Gastrocnemius medialis (tissue), 4 donors: ENCODE measurements around the gene TCFL5. TPM values are rescaled to one million over a fixed set of nuclear protein-coding genes. Genes with fewer than 3 reads are reported as not detected.

Experiments
- ATAC-seq, 2 donors: fragments of 150-250 bp; one replicate each; pipeline ENCODE4 v1.9.1; 2016
- DNase-seq, 2 donors: peaks; one replicate each; pipeline ENCODE4 v3.0.0-alpha.2; 2019
- H3K27ac ChIP-seq, 4 donors: fragments of 200-600 bp; sonication (generic); 1 replicate in 1 of 4; 2 replicates in 3 of 4; pipeline ENCODE4 v1.5.1; 2016 to 2018; ENCODE audit warnings: mild to moderate bottlenecking in 2 of 4, moderate library complexity in 1 of 4
- H3K27me3 ChIP-seq, 3 donors: fragments of 200-600 bp; sonication (generic) in 2 of 3; 1 replicate in 1 of 3; 2 replicates in 2 of 3; pipeline versions ENCODE4 v1.5.1 to v1.6.0; 2016 to 2019; ENCODE audit warnings: mild to moderate bottlenecking in 1 of 3, moderate library complexity in 1 of 3
- H3K36me3 ChIP-seq, 2 donors: fragments of 200-600 bp; sonication (generic) in 1 of 2; one replicate each; pipeline ENCODE4 v1.5.1; 2017 to 2018
- H3K4me1 ChIP-seq, 2 donors: fragments of 200-600 bp; sonication (generic) in 1 of 2; one replicate each; pipeline ENCODE4 v1.5.1; 2016 to 2017; ENCODE audit warnings: mild to moderate bottlenecking in 2 of 2
- H3K4me3 ChIP-seq, 4 donors: fragments of 200-600 bp; sonication (generic) in 3 of 4; 1 replicate in 1 of 4; 2 replicates in 3 of 4; pipeline ENCODE4 v1.5.1; 2016 to 2019; ENCODE audit warnings: mild to moderate bottlenecking in 2 of 4
- H3K9me3 ChIP-seq, 3 donors: fragments of 200-600 bp; sonication (generic) in 2 of 3; 1 replicate in 1 of 3; 2 replicates in 2 of 3; pipeline ENCODE4 v1.5.1; 2016 to 2019
- POLR2A ChIP-seq, 2 donors: fragments of 450-650 bp; IDR thresholded peaks; one replicate each; pipeline ENCODE4 v1.6.1; 2017; ENCODE audit warnings: antibody characterized with exemption in 2 of 2, mild to moderate bottlenecking in 2 of 2, moderate library complexity in 2 of 2
- in situ Hi-C, 4 donors: fragments of 200-750 bp; cut with MboI; loops; one replicate each; pipeline versions ENCODE4 v1.15.0 to v1.8.0; 2017; ENCODE audit warnings: low sequenced_read_pairs in 4 of 4
- intact Hi-C: fragments of 100-400 bp; cut with DNase I; formaldehyde crosslinking; loops from one replicate; pipeline ENCODE4 v1.15.1; 2023; ENCODE audit warnings: low total_unique reads
- total RNA-seq, 4 donors: library from RNA; depleted of rRNA; stranded (reverse); fragments of >200 nt; gene quantifications; one replicate each; pipeline versions ENCODE4 v1.1.0 to v1.2.3, GENCODE V29; 2016
- TF ChIP-seq, protein P1 (sequence below), 5 experiments: fragments of 450-650 bp in 3 of 5; fragments of 200-600 bp in 2 of 5; sonication (generic) in 2 of 5; IDR thresholded peaks in 4 of 5; conservative IDR thresholded peaks in 1 of 5; 1 replicate in 4 of 5; 2 replicates in 1 of 5; pipeline ENCODE4 v1.5.1; 2016 to 2019; ENCODE audit warnings: antibody characterized with exemption in 5 of 5, mild to moderate bottlenecking in 3 of 5, moderate library complexity in 3 of 5

TCFL5 gene
- total RNA-seq, 4 donors from 2014 or later, result 5.3 to 7.3 (median 6.3) TPM

DNA sequence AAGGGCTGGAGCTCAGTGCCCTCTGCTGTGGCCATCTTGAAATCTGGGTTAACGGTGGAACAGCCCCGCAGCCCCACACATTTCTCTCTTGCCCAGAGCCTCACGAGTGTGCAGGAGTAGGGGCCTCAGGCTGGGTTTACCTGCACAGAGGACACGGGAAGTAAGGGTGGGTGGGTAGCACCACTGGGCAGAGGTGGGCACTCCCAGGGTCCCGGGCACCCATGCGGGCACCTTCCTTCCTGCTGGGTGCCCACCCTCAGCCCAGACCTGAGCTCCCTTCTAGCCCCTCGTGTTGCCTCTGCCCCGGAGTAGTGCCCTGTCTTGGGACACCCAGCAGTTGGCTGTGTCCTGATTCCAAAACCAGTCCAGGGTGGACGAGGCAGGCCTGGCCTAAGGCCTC is 33.6 kb downstream of the TCFL5 start:
- peaks cover 0 to 10% (median 8%) of the 10 kb centered on the region in 3 donors for H3K27me3 ChIP-seq
- no peak overlapping the region for H3K27ac ChIP-seq
- no peaks in the 10 kb centered on the region for H3K36me3 ChIP-seq
- intact Hi-C loops (no loop called here), in situ Hi-C loops (no loop called here)
- ATAC-seq (no peak), DNase-seq (no peak)
- H3K4me3 ChIP-seq, result no peak overlapping the region
- H3K4me1 ChIP-seq, result peaks cover 0 to 7% of the 10 kb centered on the region in 2 donors
- no peak for TF ChIP-seq POLR2A (IDR thresholded peaks at IDR 0.05)
- TF ChIP-seq, protein P1, sequence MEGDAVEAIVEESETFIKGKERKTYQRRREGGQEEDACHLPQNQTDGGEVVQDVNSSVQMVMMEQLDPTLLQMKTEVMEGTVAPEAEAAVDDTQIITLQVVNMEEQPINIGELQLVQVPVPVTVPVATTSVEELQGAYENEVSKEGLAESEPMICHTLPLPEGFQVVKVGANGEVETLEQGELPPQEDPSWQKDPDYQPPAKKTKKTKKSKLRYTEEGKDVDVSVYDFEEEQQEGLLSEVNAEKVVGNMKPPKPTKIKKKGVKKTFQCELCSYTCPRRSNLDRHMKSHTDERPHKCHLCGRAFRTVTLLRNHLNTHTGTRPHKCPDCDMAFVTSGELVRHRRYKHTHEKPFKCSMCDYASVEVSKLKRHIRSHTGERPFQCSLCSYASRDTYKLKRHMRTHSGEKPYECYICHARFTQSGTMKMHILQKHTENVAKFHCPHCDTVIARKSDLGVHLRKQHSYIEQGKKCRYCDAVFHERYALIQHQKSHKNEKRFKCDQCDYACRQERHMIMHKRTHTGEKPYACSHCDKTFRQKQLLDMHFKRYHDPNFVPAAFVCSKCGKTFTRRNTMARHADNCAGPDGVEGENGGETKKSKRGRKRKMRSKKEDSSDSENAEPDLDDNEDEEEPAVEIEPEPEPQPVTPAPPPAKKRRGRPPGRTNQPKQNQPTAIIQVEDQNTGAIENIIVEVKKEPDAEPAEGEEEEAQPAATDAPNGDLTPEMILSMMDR (IDR thresholded peaks at IDR 0.05 in 4 of 5, conservative IDR thresholded peaks at IDR 0.05 in 1 of 5), result no peak
- H3K9me3 ChIP-seq, result no peaks in the 10 kb centered on the region

DNA sequence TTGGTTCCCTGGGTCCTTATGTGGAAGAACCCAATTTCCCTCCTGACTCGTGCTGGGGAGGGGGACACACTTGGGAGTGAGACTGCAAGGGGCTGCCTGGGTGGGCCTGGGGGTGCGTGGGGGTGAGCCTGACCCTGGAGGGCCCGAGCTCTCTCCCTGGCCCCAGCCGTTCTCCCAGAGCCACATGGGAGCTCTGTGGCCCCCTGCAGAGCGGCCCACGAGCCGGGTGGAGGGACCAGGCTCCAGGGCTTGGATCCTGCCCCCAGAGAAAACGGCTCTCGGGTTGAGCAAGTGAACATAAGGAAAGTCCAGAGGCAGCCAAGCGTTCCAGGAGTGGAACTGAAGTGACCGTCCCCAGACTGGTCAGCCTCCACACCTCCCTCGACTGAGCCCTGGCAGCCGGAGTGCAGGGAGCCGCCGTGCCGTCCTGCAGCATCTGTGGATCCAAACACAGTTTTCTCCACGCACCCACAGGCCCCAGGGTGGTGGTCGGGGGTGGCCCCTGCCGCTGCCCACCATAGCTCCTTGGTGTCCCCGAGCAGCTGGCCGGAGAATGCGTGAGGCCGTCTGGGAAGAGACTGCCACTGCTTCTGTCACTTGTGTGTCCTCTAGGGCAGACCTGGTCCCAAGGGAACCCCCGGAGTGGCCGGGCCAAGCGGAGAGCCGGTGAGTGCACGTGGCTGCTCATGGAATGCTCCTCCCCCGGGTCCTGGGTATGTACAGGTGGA is 34.1 kb downstream of the TCFL5 start:
- no peaks in the 10 kb centered on the region for H3K9me3 ChIP-seq
- intact Hi-C loops, result no loop called here
- no peak for ATAC-seq
- no peak overlapping the region for H3K4me3 ChIP-seq
- TF ChIP-seq, protein P1 (IDR thresholded peaks at IDR 0.05 in 4 of 5, conservative IDR thresholded peaks at IDR 0.05 in 1 of 5), result no peak
- TF ChIP-seq POLR2A (IDR thresholded peaks at IDR 0.05), result no peak
- in situ Hi-C loops, result no loop called here
- DNase-seq, result no peak
- no peaks in the 10 kb centered on the region for H3K36me3 ChIP-seq
- H3K4me1 ChIP-seq, result peaks cover 0 to 7% of the 10 kb centered on the region in 2 donors
- H3K27ac ChIP-seq, result no peak overlapping the region
- peaks cover 0 to 6% (median 4%) of the 10 kb centered on the region in 3 donors for H3K27me3 ChIP-seq

DNA sequence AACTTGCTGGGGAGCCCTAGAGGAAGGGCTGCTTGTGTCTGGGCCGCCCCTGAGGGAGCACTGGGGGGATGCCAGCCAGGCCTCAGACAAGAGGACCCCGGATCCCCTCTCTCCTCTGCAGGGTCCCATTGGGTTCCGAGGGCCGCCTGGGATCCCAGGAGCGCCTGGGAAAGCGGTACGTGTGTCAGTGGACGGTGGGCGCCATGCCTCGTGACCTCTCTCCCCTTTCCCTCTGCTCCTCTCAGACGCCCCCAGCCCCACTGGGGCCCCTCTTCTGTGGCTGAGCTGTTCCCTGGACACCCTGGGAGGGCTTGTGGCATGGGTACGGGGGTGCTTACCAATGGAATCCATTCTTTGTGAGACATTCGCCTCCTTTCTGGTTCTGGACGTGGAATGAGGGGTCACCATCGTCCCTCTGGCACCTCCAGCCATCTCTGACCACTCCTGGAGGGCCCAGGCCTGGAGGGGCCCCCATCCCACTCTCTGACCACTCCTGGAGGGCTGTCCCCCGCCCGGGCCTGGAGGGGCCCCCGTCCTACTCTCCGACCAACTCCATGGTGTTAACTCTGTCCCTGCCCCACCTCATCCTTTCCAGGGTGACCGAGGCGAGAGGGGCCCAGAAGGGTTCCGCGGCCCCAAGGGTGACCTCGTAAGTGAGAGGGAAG is 34.8 kb downstream of the TCFL5 start:
- Histone ChIP-seq H3K9me3 (no peaks in the 10 kb centered on the region), H3K36me3 (no peaks in the 10 kb centered on the region), H3K4me1 (peaks cover 0 to 7% of the 10 kb centered on the region in 2 donors), H3K27ac (no peak overlapping the region), H3K27me3 (peaks cover 0 to 6% (median 4%) of the 10 kb centered on the region in 3 donors), H3K4me3 (no peak overlapping the region)
- DNase-seq (no peak), ATAC-seq (no peak)
- intact Hi-C loops (no loop called here), in situ Hi-C loops (no loop called here)
- TF ChIP-seq, protein P1 (IDR thresholded peaks at IDR 0.05 in 4 of 5, conservative IDR thresholded peaks at IDR 0.05 in 1 of 5), result no peak
- no peak for TF ChIP-seq POLR2A (IDR thresholded peaks at IDR 0.05)

DNA sequence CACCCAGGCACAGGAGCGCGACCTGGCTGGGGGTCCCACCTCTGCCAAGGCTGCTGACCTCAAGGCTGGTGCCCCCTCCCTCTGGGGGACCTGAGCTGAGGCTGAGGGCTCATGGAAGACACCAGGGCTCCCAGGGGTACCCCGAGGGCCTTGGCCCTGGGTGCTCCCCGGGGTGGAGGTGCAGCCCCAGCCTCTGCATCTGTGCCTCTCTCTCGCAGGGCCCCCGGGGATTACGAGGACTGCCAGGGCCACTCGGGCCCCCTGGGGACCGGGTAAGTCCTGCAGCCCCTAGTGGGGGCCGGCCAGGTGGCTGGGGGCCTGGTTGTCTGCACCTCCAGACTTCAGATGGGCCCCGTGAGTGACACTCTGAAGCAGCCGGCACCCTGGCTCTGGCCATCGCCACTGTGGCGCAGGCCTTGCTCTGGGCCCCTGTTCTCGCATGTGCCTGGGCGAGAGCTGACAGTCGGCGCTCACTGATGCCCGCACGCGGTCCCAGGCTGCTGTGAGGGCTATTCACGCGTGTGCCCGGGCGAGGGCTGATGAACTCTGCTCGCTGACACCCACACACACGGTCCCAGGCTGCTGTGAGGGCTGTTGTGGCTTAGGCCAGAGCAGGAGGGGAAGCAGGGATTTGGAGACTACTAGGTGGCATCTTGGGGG is 35.5 kb downstream of the TCFL5 start:
- TF ChIP-seq, protein P1 (IDR thresholded peaks at IDR 0.05 in 4 of 5, conservative IDR thresholded peaks at IDR 0.05 in 1 of 5), result no peak
- TF ChIP-seq POLR2A (IDR thresholded peaks at IDR 0.05), result no peak
- H3K4me3 ChIP-seq, result no peak overlapping the region
- H3K9me3 ChIP-seq, result no peaks in the 10 kb centered on the region
- DNase-seq, result no peak
- H3K4me1 ChIP-seq, result peaks cover 0 to 7% of the 10 kb centered on the region in 2 donors
- in situ Hi-C loops, result no loop called here
- H3K27ac ChIP-seq, result no peak overlapping the region
- intact Hi-C loops, result no loop called here
- H3K27me3 ChIP-seq, result peaks cover 0 to 6% (median 4%) of the 10 kb centered on the region in 3 donors
- H3K36me3 ChIP-seq, result no peaks in the 10 kb centered on the region
- ATAC-seq, result no peak
